GM10248 (cell line): Measurements from ENCODE around the gene TMEM132C.

Source experiments
- CTCF ChIA-PET: fragments of 300-600 bp; sonication (Branson Sonifier 250); formaldehyde crosslinking; extraction: SDS; loops from one replicate; lab custom pipeline; 2021; ENCODE audit warnings: antibody characterized with exemption; lab: Yijun Ruan, JAX
- POLR2A ChIA-PET: fragments of 350-650 bp; sonication (Branson Sonifier 250); formaldehyde crosslinking; extraction: SDS; loops from one replicate; lab custom pipeline; 2020; ENCODE audit warnings: antibody characterized with exemption; lab: Yijun Ruan, JAX
- DNase-seq: peaks from one replicate; pipeline ENCODE4 v3.0.0; 2012; ENCODE audit errors: extremely low spot score
- CTCF ChIP-seq: IDR thresholded peaks from 2 replicates; pipeline ENCODE4 v1.5.1; 2012; ENCODE audit warnings: mild to moderate bottlenecking, low read depth; ENCODE audit errors: extremely low read depth, missing control alignments, control extremely low read depth

TMEM132C gene

GRCh38 chr12:128755566-128755965 lies 488.6 kb downstream of the TMEM132C start:
- TF ChIP-seq CTCF = no peak
- POLR2A ChIA-PET = interaction anchor here (0.6 kb wide), 1 partner anchor 16 kb away, joined by 3 read pairs; no protein-coding TSS in a partner anchor
- CTCF ChIA-PET = no interaction called here
- no peak for DNase-seq
